Islet precursor cell (in vitro differentiated cells): ENCODE data around the gene COG5.

Experiments used
- DNase-seq: peaks from one replicate; pipeline ENCODE4 v3.0.0-alpha.2; 2018

Gene COG5

GRCh38 chr7:107387573-107388219 lies 176.0 kb downstream of the COG5 start:
- DNase-seq = peak; percentile 75

- DNase-seq = peak; percentile 92
Observed at GRCh38 chr7:107387128-107387527, 176.6 kb downstream of the COG5 start.

- DNase-seq = no peak
Observed at GRCh38 chr7:107386548-107387102, 177.1 kb downstream of the COG5 start.

DNA sequence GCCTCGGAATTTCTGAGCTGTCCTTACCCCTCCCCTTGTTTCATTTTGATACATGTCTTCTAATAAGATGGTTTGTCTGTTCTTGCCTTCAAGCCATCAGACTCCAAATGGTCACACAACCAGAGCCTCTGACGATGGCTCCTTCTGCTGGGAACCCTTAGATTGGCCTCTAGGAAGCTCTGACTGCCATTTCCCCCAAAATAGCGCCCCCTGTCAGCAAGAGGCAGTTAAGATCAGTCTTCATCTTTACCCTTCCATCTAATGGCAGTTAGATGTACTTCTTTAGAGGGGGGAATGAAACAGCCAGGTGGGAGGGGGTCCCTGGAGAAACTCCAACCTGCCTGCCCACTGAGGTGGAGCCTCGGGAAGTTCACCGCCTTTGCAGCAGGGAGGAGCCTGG lies 179.7 kb downstream of the COG5 start:
- DNase-seq = no peak

DNA sequence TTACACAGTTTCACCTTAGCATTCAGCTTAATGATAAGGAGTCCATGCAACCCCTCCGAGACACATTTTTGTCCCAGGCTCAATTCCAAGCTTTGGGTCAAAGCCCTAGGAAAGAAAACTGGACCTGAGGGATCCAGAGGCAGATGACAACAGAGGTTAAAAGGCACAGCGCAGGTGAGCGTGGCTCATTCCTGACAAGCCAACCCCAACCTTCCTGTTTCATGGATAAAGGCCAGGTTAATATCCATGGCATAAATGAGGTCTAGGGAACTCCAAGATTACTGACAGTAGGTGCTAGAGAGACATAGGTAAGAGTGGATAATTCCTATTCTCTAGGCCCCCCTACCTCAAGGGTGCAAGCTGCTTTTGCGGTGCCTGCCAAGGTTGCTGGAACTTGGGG lies 180.5 kb downstream of the COG5 start:
- no peak for DNase-seq

- DNase-seq = no peak
Observed at GRCh38 chr7:107381453-107381852, 182.3 kb downstream of the COG5 start.

DNA sequence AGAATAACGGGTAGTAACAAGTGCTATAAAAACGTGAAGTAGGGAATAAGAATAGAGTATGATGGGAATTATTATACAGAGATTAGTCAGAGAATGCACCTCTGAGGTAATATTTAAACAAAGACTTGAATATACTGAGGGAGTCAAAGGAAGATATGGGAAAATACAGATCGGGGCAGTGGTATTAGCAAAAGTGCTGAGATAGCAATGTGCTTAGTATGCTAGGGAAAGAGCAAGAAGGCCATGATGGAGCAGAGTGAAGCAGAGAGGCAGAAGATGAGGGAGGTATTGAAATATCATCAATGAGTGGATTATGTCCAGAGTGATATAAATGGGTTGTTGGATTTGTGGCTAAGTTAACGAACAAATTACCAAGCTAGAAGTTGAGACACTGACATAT lies 190.4 kb downstream of the COG5 start:
- no peak for DNase-seq

GRCh38 chr7:107372298-107372697 lies 191.4 kb downstream of the COG5 start:
- no peak for DNase-seq

DNA sequence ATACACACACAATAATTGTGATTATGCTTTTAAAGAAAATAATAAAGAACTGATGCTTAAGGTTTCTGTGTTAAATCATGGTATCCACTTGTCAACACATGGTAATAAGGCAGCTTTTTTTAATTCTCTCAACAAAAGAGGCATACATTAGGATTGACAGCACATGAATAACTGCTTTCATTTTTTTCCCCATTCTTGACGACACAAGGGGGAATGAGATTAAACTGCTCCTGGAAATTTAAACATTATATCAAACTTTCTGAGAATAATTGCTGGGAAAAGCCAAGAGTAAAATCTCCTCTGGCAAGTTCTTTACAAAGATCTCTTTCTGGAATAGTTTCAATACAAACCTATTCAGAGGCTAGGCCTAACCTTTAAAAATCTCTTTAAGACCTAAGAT lies 192.9 kb downstream of the COG5 start:
- no peak for DNase-seq

- DNase-seq = no peak
Observed at GRCh38 chr7:107364787-107365186, 198.9 kb downstream of the COG5 start.

GRCh38 chr7:107359520-107360316 lies 204.0 kb downstream of the COG5 start:
- no peak for DNase-seq

GRCh38 chr7:107355616-107356015 lies 208.1 kb downstream of the COG5 start:
- DNase-seq = no peak

DNA sequence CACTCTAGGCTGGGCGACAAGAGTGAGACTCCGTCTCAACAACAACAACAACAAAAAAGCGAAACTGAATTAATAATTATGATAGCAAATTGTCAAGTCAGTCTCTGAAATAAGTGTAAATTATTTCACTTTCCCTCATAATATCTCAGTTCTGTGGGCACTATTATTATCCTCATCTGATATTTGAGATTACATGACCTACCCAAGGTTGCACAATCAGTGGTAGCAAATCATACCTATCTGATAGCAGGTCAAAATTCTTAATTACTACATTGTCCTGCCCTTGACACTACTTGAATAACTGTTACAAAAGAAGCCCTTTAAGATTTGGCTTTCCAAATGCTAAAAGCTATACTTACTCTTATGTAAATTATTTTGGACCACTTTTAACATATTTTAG lies 209.1 kb downstream of the COG5 start:
- no peak for DNase-seq

GRCh38 chr7:107353701-107354100 lies 210.0 kb downstream of the COG5 start:
- no peak for DNase-seq

DNA sequence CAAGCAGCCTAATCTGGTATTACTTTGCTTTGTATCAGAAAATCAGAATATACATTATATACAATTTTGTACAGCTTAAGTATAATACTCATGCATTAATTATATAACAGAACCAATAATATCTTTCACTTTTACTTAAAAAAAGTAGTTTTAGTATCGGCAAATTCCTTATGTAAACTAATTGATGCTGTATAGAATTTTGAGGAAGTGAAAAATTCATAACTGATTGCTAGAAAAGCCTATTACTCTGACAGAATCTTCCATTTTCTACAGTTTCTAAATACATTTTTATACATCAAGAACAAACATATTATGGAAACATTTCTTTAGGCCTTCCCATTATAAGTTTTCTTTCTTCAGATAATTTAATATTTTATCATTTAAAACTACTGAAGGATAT lies 217.8 kb downstream of the COG5 start:
- no peak for DNase-seq

DNA sequence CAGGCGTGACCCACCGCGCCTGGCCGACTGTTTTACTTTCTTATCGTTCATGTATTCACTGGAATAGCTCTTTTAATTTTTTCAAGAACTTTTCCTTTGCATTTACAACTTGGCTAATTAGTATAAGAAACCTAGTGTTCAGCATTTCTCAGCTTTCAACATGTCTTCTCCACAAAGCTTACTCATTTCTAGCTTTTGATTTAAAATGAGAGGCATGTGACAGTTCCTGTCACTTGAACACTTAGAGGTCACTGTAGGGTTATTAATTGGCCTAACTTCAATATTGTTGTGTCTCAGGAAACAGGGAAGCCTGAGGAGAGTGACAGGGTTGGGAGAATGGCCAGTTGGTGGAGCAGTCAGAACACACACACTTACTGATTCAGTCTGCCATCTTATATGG lies 218.9 kb downstream of the COG5 start:
- DNase-seq = no peak

DNA sequence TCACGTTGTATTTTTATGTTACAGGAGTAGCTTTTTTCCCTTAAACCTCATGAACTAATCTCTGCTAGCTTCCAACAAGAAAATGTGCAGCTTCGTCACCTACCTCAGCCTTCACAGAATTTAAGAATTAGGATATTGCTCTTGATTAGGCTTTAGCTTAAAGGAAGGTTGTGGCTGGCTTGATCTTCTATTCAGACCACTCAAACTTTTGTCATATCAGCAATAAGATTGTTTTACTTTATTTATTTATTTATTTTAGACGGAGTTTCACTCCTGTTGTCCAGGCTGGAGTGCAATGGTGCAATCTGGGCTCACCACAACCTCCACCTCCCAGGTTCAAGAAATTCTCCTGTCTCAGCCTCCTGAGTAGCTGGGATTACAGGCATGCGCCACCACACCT lies 219.4 kb downstream of the COG5 start:
- no peak for DNase-seq

DNA sequence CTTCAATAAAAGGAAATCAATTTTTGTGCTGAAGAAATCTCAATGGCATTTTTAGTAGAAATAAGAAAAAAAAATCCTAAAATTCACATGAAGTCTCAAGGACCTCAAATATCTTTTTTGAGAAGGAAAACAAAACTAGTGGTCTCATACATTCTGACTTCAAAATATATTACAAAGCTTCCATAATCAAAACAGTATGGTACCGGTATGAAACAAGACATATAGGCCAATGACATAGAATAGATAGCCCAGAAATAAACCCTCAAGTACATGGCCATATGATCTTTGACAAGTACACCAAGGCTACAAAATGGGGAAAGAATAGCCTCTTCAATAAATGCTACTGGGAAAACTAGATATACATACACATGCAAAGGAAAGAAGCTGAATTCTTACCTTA lies 225.6 kb downstream of the COG5 start:
- no peak for DNase-seq

DNA sequence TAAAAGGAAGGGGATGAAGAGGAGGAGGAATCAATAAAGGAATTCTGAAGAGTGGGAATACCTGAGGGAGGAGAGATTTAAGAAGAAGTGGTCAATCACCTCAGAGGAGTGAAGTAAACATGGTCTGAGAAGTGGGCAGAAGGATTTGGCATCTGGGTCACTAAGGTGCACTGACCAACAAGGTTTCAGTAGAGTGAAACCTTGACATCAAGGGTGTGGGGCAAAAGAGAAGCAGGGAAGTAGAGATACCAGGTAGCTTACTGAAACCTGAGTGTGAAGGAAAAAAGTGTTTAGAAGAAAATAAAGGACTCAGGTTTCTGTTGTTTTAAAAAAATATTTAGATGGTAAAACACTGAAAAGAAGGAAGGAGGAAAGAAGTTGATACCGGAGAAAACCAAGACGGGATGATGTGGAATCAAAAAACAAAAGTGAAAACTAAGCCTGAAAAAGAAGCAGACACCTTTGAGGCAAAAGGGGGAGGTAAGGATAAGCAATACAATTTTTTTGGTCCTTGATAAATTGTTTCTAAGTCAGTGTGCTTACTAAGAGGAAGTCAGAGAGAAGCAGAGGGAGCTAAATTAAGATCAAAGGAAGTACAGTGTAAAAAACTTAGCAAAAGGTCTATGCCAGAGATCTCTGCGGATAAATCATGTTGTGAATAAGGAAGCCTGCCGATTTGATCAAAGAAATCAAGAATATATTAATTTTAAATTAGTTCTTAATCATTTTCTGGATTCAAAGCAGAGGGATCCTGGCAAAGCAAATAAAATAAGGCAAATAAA lies 231.0 kb downstream of the COG5 start:
- DNase-seq = no peak

DNA sequence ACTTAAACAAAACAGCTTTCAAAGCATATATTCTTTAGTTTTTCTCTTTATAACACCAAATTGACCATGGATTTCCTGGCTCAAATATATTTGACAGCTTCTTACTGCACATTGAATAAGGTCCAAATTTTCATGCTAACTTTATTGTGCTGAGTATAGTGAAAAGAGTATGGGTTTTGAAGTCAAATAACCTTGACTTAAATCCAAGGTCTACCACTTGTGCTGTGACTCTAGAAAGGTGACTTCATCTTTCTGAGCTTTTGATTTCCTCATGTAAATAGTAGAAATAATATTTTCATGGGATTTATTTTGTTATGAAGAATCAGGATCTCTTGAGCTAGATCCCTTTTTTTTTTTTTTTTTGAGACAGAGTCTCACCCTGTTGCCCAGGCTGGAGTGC lies 233.2 kb downstream of the COG5 start:
- DNase-seq = no peak

- DNase-seq = no peak
Observed at GRCh38 chr7:107327986-107328569, 235.6 kb downstream of the COG5 start.

DNA sequence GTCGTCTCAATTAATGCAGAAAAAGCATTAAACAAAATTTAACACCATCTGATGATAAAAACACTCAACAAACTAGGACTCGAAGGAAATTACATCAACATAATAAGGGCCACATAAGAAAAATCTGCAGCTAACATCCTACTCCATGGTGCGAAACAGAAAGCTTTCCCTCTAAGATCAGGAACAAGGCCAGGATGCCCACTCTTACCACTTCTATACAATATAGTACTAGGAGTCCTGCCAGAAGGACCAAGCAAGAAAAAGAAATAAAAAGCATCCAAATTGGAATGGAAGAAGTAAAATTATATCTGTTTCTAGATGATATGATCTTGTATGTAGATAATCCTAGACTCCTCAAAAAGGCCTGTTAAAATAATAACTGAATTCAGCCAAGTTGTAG lies 237.7 kb downstream of the COG5 start:
- DNase-seq = no peak

DNA sequence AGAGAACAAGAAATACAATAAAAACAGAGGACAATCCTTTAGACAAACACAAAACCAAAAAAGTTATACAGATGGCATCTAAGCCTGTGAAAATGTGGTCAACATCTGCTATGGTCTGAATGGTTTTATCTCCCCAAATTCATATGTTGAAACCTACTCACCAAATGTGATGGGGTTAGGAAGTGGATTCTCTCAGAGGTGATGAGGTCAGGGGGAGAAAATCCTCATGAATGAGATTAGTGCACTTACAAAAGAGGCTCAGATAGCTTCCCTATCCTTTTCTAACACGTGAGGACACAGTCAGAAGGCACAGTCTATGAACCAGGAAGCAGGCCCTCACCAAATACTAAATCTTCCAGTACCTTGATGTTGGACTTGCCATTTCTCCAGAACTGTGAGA lies 241.7 kb downstream of the COG5 start:
- DNase-seq = no peak
